ENCODE results near the gene DPP10. TPM values are rescaled to one million over a fixed set of nuclear protein-coding genes. Genes with fewer than 3 reads are reported as not detected.

Gene DPP10
- total RNA-seq, 1 experiment from 2014 or later: not detected

DNA sequence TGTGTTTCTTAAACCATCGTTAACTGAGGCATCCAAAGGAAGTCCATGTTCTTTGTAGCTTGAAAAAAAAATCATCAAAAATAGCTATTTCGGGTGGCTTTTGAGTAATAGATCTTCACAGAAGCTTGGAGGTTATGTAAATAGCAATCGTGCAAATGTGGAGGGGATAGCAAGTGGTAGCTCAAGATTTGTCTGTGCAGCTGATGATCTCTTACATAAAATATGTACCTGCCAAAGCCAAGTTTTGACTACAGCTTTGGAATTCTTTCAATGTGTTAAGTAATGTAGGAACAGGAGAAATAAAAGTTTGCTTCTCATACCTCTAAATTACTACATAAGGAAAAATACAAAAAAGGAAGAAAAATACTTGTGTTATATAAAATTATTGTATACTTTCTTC lies 1432.0 kb downstream of the DPP10 start:
- in situ Hi-C loops (cut with HindIII; ENCODE audit: low pct_unique_long_range_greater_than_20kb, low sequenced_read_pairs) (no loop called here), intact Hi-C loops (cut with micrococcal nuclease; ENCODE audit: unreplicated experiment) (no loop called here)
- BruUV-seq (replicated peaks): no TSS peak
- no peak overlapping the region for H3K4me3 ChIP-seq (ENCODE audit: low read depth in 2 of 2, low read length in 2 of 2)
- no peaks in the 10 kb centered on the region for H3K9me3 ChIP-seq (ENCODE audit: control insufficient read depth, insufficient read depth, low read depth, low read length)
- no peaks in the 10 kb centered on the region for H3K27me3 ChIP-seq (ENCODE audit: control insufficient read depth, insufficient read depth, low read length)
- H3K4me1 ChIP-seq (ENCODE audit: control insufficient read depth, insufficient read depth, low read length): no peaks in the 10 kb centered on the region
- POLR2A ChIA-PET: interaction anchor here (0.6 kb wide), 1 partner anchor 16 kb away, joined by 3 read pairs; no protein-coding TSS in a partner anchor
- no peak for ATAC-seq
- DNase-seq (ENCODE audit: low read depth, low spot score): no peak
- no peak overlapping the region for H3K27ac ChIP-seq (ENCODE audit: low read length)
- H3K36me3 ChIP-seq (ENCODE audit: control insufficient read depth, insufficient read depth, low read length): no peaks in the 10 kb centered on the region
- TF ChIP-seq TCF7L2 (IDR thresholded peaks at IDR 0.05; ENCODE audit: low read depth, low read length) (no peak), SIN3A (IDR thresholded peaks at IDR 0.05; ENCODE audit: borderline replicate concordance, insufficient read depth, low read depth, low read length) (no peak), POLR2AphosphoS5 (IDR thresholded peaks at IDR 0.05; ENCODE audit: low read depth, low read length) (no peak)
- TF ChIP-seq, protein P1, sequence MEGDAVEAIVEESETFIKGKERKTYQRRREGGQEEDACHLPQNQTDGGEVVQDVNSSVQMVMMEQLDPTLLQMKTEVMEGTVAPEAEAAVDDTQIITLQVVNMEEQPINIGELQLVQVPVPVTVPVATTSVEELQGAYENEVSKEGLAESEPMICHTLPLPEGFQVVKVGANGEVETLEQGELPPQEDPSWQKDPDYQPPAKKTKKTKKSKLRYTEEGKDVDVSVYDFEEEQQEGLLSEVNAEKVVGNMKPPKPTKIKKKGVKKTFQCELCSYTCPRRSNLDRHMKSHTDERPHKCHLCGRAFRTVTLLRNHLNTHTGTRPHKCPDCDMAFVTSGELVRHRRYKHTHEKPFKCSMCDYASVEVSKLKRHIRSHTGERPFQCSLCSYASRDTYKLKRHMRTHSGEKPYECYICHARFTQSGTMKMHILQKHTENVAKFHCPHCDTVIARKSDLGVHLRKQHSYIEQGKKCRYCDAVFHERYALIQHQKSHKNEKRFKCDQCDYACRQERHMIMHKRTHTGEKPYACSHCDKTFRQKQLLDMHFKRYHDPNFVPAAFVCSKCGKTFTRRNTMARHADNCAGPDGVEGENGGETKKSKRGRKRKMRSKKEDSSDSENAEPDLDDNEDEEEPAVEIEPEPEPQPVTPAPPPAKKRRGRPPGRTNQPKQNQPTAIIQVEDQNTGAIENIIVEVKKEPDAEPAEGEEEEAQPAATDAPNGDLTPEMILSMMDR (IDR thresholded peaks at IDR 0.05): no peak
- TF ChIP-seq, protein P2, sequence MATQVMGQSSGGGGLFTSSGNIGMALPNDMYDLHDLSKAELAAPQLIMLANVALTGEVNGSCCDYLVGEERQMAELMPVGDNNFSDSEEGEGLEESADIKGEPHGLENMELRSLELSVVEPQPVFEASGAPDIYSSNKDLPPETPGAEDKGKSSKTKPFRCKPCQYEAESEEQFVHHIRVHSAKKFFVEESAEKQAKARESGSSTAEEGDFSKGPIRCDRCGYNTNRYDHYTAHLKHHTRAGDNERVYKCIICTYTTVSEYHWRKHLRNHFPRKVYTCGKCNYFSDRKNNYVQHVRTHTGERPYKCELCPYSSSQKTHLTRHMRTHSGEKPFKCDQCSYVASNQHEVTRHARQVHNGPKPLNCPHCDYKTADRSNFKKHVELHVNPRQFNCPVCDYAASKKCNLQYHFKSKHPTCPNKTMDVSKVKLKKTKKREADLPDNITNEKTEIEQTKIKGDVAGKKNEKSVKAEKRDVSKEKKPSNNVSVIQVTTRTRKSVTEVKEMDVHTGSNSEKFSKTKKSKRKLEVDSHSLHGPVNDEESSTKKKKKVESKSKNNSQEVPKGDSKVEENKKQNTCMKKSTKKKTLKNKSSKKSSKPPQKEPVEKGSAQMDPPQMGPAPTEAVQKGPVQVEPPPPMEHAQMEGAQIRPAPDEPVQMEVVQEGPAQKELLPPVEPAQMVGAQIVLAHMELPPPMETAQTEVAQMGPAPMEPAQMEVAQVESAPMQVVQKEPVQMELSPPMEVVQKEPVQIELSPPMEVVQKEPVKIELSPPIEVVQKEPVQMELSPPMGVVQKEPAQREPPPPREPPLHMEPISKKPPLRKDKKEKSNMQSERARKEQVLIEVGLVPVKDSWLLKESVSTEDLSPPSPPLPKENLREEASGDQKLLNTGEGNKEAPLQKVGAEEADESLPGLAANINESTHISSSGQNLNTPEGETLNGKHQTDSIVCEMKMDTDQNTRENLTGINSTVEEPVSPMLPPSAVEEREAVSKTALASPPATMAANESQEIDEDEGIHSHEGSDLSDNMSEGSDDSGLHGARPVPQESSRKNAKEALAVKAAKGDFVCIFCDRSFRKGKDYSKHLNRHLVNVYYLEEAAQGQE (IDR thresholded peaks at IDR 0.05; ENCODE audit: insufficient read depth in 1 of 2, low read depth in 2 of 2, low read length in 1 of 2): no peak
- CTCF ChIA-PET: no interaction called here

- H3K27ac ChIP-seq (ENCODE audit: low read length): no peak overlapping the region
- BruUV-seq (replicated peaks): no TSS peak
- intact Hi-C loops (cut with micrococcal nuclease; ENCODE audit: unreplicated experiment) (no loop called here), in situ Hi-C loops (cut with HindIII; ENCODE audit: low pct_unique_long_range_greater_than_20kb, low sequenced_read_pairs) (no loop called here)
- CTCF ChIA-PET: no interaction called here
- H3K4me3 ChIP-seq (ENCODE audit: low read depth in 2 of 2, low read length in 2 of 2): no peak overlapping the region
- no peaks in the 10 kb centered on the region for H3K36me3 ChIP-seq (ENCODE audit: control insufficient read depth, insufficient read depth, low read length)
- POLR2A ChIA-PET: interaction anchor here (0.6 kb wide), 1 partner anchor 1475 kb away, joined by 3 read pairs; no protein-coding TSS in a partner anchor
- ATAC-seq (no peak), DNase-seq (ENCODE audit: low read depth, low spot score) (no peak)
- H3K9me3 ChIP-seq (ENCODE audit: control insufficient read depth, insufficient read depth, low read depth, low read length): no peaks in the 10 kb centered on the region
- H3K27me3 ChIP-seq (ENCODE audit: control insufficient read depth, insufficient read depth, low read length): no peaks in the 10 kb centered on the region
- no peaks in the 10 kb centered on the region for H3K4me1 ChIP-seq (ENCODE audit: control insufficient read depth, insufficient read depth, low read length)
- TF ChIP-seq, protein P2 (IDR thresholded peaks at IDR 0.05; ENCODE audit: insufficient read depth in 1 of 2, low read depth in 2 of 2, low read length in 1 of 2): no peak
- no peak for TF ChIP-seq POLR2AphosphoS5 (IDR thresholded peaks at IDR 0.05; ENCODE audit: low read depth, low read length)
- TF ChIP-seq, protein P1 (IDR thresholded peaks at IDR 0.05): no peak
- no peak for TF ChIP-seq SIN3A (IDR thresholded peaks at IDR 0.05; ENCODE audit: borderline replicate concordance, insufficient read depth, low read depth, low read length)
- TF ChIP-seq TCF7L2 (IDR thresholded peaks at IDR 0.05; ENCODE audit: low read depth, low read length): no peak
Observed at GRCh38 chr2:115880558-115880957, 1438.1 kb downstream of the DPP10 start.
